SIG-M5 (cell line): ENCODE data around the gene ELOA2.
"Not testable (repeated sequence)": the region's sequence is repeated elsewhere in the genome, so short reads cannot be mapped to it uniquely, and the experiment has no call there.

Source experiments
- DNase-seq: peaks from one replicate; lab custom pipeline; 2025; lab: John Stamatoyannopoulos, UW

The ELOA2 gene

DNA sequence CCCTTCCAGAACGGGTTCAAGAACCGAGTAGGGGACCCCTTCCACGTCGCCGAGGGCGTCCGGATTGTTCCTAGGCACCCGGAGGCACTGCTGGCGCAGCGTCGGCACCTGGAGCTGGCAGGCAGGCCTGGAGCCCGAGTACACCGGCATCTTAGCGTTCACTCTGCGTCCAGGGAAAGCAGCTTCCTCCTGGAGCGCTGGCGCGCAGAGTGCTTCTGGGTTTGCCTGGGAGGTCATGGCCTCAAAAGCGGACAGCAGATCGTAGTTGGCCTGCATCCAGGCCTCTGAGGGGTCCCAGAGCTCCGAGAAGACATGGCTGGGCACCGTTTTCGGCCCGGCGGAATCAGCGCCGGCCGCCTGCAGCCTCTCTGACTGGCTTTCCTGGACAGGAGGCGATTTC is 12.6 kb downstream of the ELOA2 start:
- not testable (repeated sequence) for DNase-seq

DNA sequence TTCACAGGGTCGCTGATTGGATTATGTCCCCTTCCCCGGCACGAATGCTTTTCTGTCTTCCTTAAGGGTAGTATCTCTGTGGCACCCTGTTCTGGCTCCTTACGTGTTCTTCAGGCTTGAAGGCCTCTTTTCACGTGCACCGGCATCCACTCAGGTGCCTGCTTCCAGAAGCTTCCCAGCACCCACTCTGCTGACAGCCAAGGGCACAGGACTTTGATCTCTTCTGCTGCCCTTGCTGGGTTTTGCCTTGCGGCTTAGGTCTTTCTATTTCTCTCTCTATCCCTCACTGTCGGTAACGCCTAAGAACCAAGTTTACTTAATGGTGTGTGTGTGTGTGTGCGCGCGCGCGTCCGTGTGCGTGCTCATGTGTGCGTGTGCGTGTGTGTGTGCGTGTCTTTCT is 14.7 kb downstream of the ELOA2 start:
- not testable (repeated sequence) for DNase-seq

DNA sequence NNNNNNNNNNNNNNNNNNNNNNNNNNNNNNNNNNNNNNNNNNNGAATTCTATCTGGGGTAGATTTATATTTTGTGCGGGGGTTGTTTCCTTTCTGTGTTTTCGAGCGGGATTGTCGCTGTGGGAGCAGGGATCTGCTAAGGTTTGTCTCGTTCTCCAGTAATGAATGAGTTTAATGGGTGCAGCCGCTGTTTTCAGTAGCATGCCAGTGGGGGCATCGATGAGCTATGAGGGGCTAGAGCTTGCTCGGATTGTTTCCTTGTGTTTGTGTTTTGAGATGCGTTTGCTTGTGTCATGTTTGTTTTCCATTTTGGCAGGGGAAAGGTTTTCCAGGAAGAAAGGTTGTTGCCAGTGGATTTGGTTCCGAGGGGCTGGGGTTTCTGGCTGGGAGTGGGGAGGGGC is 15.6 kb downstream of the ELOA2 start:
- not testable (repeated sequence) for DNase-seq
